BJ (cell line): ENCODE data around the gene VWF. TPM values are rescaled to one million over a fixed set of nuclear protein-coding genes. Genes with fewer than 3 reads are reported as not detected.

ENCODE experiments used
- CTCF ChIA-PET: fragments of 350-600 bp; formaldehyde crosslinking; extraction: SDS; loops from one replicate; lab custom pipeline; 2021; ENCODE audit warnings: antibody characterized with exemption, inconsistent platforms; lab: Yijun Ruan, JAX
- POLR2A ChIA-PET: fragments of 300-600 bp; sonication (Branson Sonifier 250); formaldehyde crosslinking; extraction: SDS; loops from one replicate; lab custom pipeline; 2021; ENCODE audit warnings: antibody characterized with exemption; lab: Charles Lee
- DNase-seq: peaks from one replicate; pipeline ENCODE4 v3.0.0-alpha.2; 2011; ENCODE audit warnings: low read depth
- H3K27me3 ChIP-seq: 2 replicates; pipeline ENCODE4 v1.6.0; 2011; ENCODE audit warnings: low read length; ENCODE audit not compliant: control insufficient read depth, insufficient read depth
- H3K36me3 ChIP-seq: 2 replicates; pipeline ENCODE4 v1.5.1; 2011; ENCODE audit warnings: low read length; ENCODE audit not compliant: control insufficient read depth, insufficient read depth
- H3K4me3 ChIP-seq: 2 replicates; pipeline ENCODE4 v1.5.1; 2011; ENCODE audit warnings: low read depth, mild to moderate bottlenecking, control low read depth, low read length
- CTCF ChIP-seq: IDR thresholded peaks from 2 replicates; pipeline ENCODE4 v1.5.1; 2011; ENCODE audit warnings: low read depth, mild to moderate bottlenecking, control low read depth, inconsistent platforms, low read length, moderate library complexity; ENCODE audit not compliant: insufficient read depth
- polyA plus RNA-seq: library from polyadenylated mRNA; depleted of rRNA; stranded (reverse); fragments of >200 nt; gene quantifications from 2 replicates; pipeline ENCODE4 v1.2.3, GENCODE V29; 2011

VWF gene
- polyA plus RNA-seq, 1 experiment, result 0.06 TPM

GRCh38 chr12:6122201-6122600, 2.3 kb downstream of the VWF start:
- Histone ChIP-seq H3K36me3 (no peaks in the 10 kb centered on the region), H3K27me3 (peaks cover 7% of the 10 kb centered on the region), H3K4me3 (no peak overlapping the region)
- ChIA-PET POLR2A (no interaction called here), CTCF (interaction anchor here (1.2 kb wide), 1 partner anchor 11 kb away, joined by 4 read pairs; no protein-coding TSS in a partner anchor)
- no peak for TF ChIP-seq CTCF
- DNase-seq, result no peak

GRCh38 chr12:6120796-6121473, 3.5 kb downstream of the VWF start:
- POLR2A ChIA-PET, result no interaction called here
- no peak for TF ChIP-seq CTCF
- no peak for DNase-seq
- no peaks in the 10 kb centered on the region for H3K36me3 ChIP-seq
- H3K4me3 ChIP-seq, result no peak overlapping the region
- peaks cover 7% of the 10 kb centered on the region for H3K27me3 ChIP-seq
- CTCF ChIA-PET, result no interaction called here

GRCh38 chr12:6118891-6119568, 5.4 kb downstream of the VWF start:
- DNase-seq, result no peak
- no peak overlapping the region for H3K4me3 ChIP-seq
- H3K27me3 ChIP-seq, result peaks cover 5% of the 10 kb centered on the region
- CTCF ChIA-PET, result interaction anchor here (0.9 to 1.1 kb wide), 2 partner anchors 8 to 11 kb away, joined by 3 read pairs; no protein-coding TSS in a partner anchor
- no peak for TF ChIP-seq CTCF
- POLR2A ChIA-PET, result no interaction called here
- no peaks in the 10 kb centered on the region for H3K36me3 ChIP-seq

- ChIA-PET CTCF (interaction anchor here (1.2 kb wide), 1 partner anchor 79 kb away, joined by 4 read pairs; no protein-coding TSS in a partner anchor), POLR2A (no interaction called here)
- Histone ChIP-seq H3K4me3 (no peak overlapping the region), H3K27me3 (peaks cover 5% of the 10 kb centered on the region), H3K36me3 (no peaks in the 10 kb centered on the region)
- no peak for DNase-seq
- no peak for TF ChIP-seq CTCF
These were observed 7.9 kb downstream of the VWF start for GRCh38 chr12:6116471-6117021.

- no peak for DNase-seq
- no peaks in the 10 kb centered on the region for H3K36me3 ChIP-seq
- ChIA-PET CTCF (no interaction called here), POLR2A (no interaction called here)
- H3K4me3 ChIP-seq, result no peak overlapping the region
- H3K27me3 ChIP-seq, result no peaks in the 10 kb centered on the region
- no peak for TF ChIP-seq CTCF
These were observed 9.1 kb downstream of the VWF start for GRCh38 chr12:6115389-6115788.
